SK-N-SH (cell line): ENCODE results near the gene FOSL1. TPM values are rescaled to one million over a fixed set of nuclear protein-coding genes. Genes with fewer than 3 reads are reported as not detected.

ENCODE experiments used
- CTCF ChIA-PET: fragments of 300-600, 350-600 bp; formaldehyde crosslinking; extraction: SDS; loops from one replicate; lab custom pipeline; 2021; lab: Yijun Ruan, JAX
- POLR2A ChIA-PET: fragments of 350-600 bp; sonication (Branson Sonifier 250); formaldehyde crosslinking; extraction: SDS; loops from one replicate; lab custom pipeline; 2020; ENCODE audit warnings: antibody characterized with exemption, inconsistent platforms; lab: Yijun Ruan, JAX
- DNase-seq: peaks from one replicate; pipeline ENCODE4 v3.0.0; 2012
- H2AFZ ChIP-seq: fragments of 200-600 bp; sonication (generic); 2 replicates; pipeline ENCODE4 v1.8.1; 2016; ENCODE audit warnings: antibody characterized with exemption, mild to moderate bottlenecking, low read depth
- H3F3A ChIP-seq: fragments of 200-600 bp; sonication (generic); replicated peaks from 2 replicates; pipeline ENCODE3; 2016; ENCODE audit warnings: antibody characterized with exemption, mild to moderate bottlenecking; ENCODE audit not compliant: insufficient read depth
- H3K27ac ChIP-seq, 2 experiments: fragments of 200-500 bp in 1 of 2; fragments of 200-600 bp in 1 of 2; sonication (Bioruptor generic) in 1 of 2; sonication (generic), shearing (Covaris generic) in 1 of 2; 2 replicates each; pipeline versions ENCODE4 v1.5.1 to v1.6.1; 2014 to 2016; ENCODE audit warnings: low read depth in 2 of 2, inconsistent platforms in 1 of 2, low read length in 1 of 2, mild to moderate bottlenecking in 1 of 2, mixed read lengths in 1 of 2
- H3K27me3 ChIP-seq: fragments of 200-600 bp; sonication (generic), shearing (Covaris generic); 2 replicates; pipeline ENCODE4 v1.6.1; 2016; ENCODE audit warnings: mixed run types; ENCODE audit not compliant: insufficient read depth
- H3K36me3 ChIP-seq, 2 experiments: fragments of 200-500 bp in 1 of 2; fragments of 200-600 bp in 1 of 2; sonication (Bioruptor generic) in 1 of 2; sonication (generic) in 1 of 2; replicated peaks in 1 of 2; 2 replicates each; pipeline versions ENCODE3 to v1.5.1; 2014 to 2016; ENCODE audit warnings: low read length in 1 of 2, mild to moderate bottlenecking in 1 of 2; ENCODE audit not compliant: insufficient read depth in 2 of 2, control insufficient read depth in 1 of 2
- H3K4me1 ChIP-seq, 2 experiments: fragments of 200-500 bp in 1 of 2; fragments of 200-600 bp in 1 of 2; sonication (Bioruptor generic) in 1 of 2; sonication (generic), shearing (Covaris generic) in 1 of 2; 2 replicates each; pipeline versions ENCODE4 v1.5.1 to v1.6.1; 2014 to 2016; ENCODE audit warnings: low read depth in 1 of 2, low read length in 1 of 2, mixed run types in 1 of 2; ENCODE audit not compliant: insufficient read depth in 2 of 2, control insufficient read depth in 1 of 2
- H3K4me2 ChIP-seq: fragments of 200-600 bp; sonication (generic), shearing (Covaris generic); 2 replicates; pipeline ENCODE4 v1.6.1; 2017; ENCODE audit warnings: mixed run types
- H3K4me3 ChIP-seq, 2 experiments: fragments of 200-500 bp in 1 of 2; fragments of 200-600 bp in 1 of 2; sonication (Bioruptor generic) in 1 of 2; sonication (generic), shearing (Covaris generic) in 1 of 2; 2 replicates each; pipeline versions ENCODE4 v1.5.1 to v1.8.1; 2014 to 2016; ENCODE audit warnings: low read depth in 2 of 2, inconsistent platforms in 1 of 2, low read length in 1 of 2, mild to moderate bottlenecking in 1 of 2, mixed read lengths in 1 of 2, moderate library complexity in 1 of 2
- H3K79me2 ChIP-seq: fragments of 200-600 bp; sonication (generic); 2 replicates; pipeline ENCODE4 v1.8.1; 2017; ENCODE audit warnings: mild to moderate bottlenecking; ENCODE audit not compliant: insufficient read depth
- H3K9ac ChIP-seq: fragments of 200-600 bp; sonication (generic); 2 replicates; pipeline ENCODE4 v1.6.1; 2017; ENCODE audit warnings: mixed run types
- H3K9me2 ChIP-seq: fragments of 200-600 bp; sonication (generic); 2 replicates; pipeline ENCODE4 v1.6.1; 2017; ENCODE audit warnings: mixed run types
- H3K9me3 ChIP-seq: fragments of 200-600 bp; sonication (generic); 2 replicates; pipeline ENCODE4 v1.6.1; 2017; ENCODE audit warnings: mixed run types, mild to moderate bottlenecking, moderate library complexity
- H4K20me1 ChIP-seq: fragments of 200-600 bp; sonication (generic); 2 replicates; pipeline ENCODE4 v1.6.1; 2017; ENCODE audit warnings: mild to moderate bottlenecking, mixed run types; ENCODE audit not compliant: insufficient read depth
- MAX ChIP-seq: IDR thresholded peaks from 2 replicates; pipeline ENCODE4 v1.4.0; 2012; ENCODE audit warnings: low read depth
- NRF1 ChIP-seq: IDR thresholded peaks from 2 replicates; pipeline ENCODE4 v1.6.1; 2012; ENCODE audit warnings: low read depth, mild to moderate bottlenecking, low read length
- POLR2AphosphoS5 ChIP-seq: IDR thresholded peaks from 2 replicates; pipeline ENCODE4 v1.6.1; 2012; ENCODE audit warnings: low read depth, low read length
- RXRA ChIP-seq: IDR thresholded peaks from 2 replicates; pipeline ENCODE4 v1.4.0; 2012; ENCODE audit warnings: low read depth, mild to moderate bottlenecking, borderline replicate concordance
- TEAD4 ChIP-seq: IDR thresholded peaks from 2 replicates; pipeline ENCODE4 v1.4.0; 2012; ENCODE audit warnings: mild to moderate bottlenecking, borderline replicate concordance; ENCODE audit not compliant: insufficient read depth
- YY1 ChIP-seq: IDR thresholded peaks from 2 replicates; pipeline ENCODE4 v1.4.0; 2012; ENCODE audit warnings: low read depth, mild to moderate bottlenecking
- WGBS: methylation state at CpG from one replicate; pipeline ENCODE4 v1.1.6; 2017; ENCODE audit warnings: low lambda C conversion rate; 5-methylcytosine and 5-hydroxymethylcytosine counted together
- polyA plus RNA-seq, 3 experiments: library from polyadenylated mRNA; depleted of rRNA; stranded (reverse); fragments of >200 nt; gene quantifications; 2 replicates each; pipeline ENCODE4 v1.2.3, GENCODE V29; 2012
- TF ChIP-seq, protein P1 (sequence below): fragments of 150-350 bp; IDR thresholded peaks from 2 replicates; pipeline ENCODE4 v1.6.1; 2017; ENCODE audit warnings: antibody characterized with exemption, low read length, low read depth, borderline replicate concordance
- TF ChIP-seq, protein P2 (sequence below): IDR thresholded peaks from 2 replicates; pipeline ENCODE4 v1.4.0; 2012; ENCODE audit warnings: low read depth, borderline replicate concordance

Gene FOSL1
- polyA plus RNA-seq, 1 of the 3 experiments (the other 2 are of a cell fraction) = 30.1 TPM

- 93% methylated on average over 14 of the region's 16 CpGs for WGBS
- ChIA-PET POLR2A (interaction anchor here (0.6 kb wide), 2 partner anchors 18 to 368 kb away, joined by 3 read pairs; no protein-coding TSS in a partner anchor), CTCF (interaction anchor here (1.3 to 15.2 kb wide), 5 partner anchors 9 to 94 kb away, joined by 3 to 261 read pairs (median 20); no protein-coding TSS in a partner anchor)
- H3F3A ChIP-seq = peaks cover 82% of the 10 kb centered on the region
- no peaks in the 10 kb centered on the region for H3K9me2 ChIP-seq
- TF ChIP-seq, protein P1, sequence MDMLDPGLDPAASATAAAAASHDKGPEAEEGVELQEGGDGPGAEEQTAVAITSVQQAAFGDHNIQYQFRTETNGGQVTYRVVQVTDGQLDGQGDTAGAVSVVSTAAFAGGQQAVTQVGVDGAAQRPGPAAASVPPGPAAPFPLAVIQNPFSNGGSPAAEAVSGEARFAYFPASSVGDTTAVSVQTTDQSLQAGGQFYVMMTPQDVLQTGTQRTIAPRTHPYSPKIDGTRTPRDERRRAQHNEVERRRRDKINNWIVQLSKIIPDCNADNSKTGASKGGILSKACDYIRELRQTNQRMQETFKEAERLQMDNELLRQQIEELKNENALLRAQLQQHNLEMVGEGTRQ = no peak
- TF ChIP-seq RXRA (no peak), MAX (no peak), POLR2AphosphoS5 (no peak)
- TF ChIP-seq, protein P2, sequence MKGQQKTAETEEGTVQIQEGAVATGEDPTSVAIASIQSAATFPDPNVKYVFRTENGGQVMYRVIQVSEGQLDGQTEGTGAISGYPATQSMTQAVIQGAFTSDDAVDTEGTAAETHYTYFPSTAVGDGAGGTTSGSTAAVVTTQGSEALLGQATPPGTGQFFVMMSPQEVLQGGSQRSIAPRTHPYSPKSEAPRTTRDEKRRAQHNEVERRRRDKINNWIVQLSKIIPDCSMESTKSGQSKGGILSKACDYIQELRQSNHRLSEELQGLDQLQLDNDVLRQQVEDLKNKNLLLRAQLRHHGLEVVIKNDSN = no peak
- H3K27ac ChIP-seq = peak overlapping the region; percentile 65 to 94
- H3K79me2 ChIP-seq = peaks cover 79% of the 10 kb centered on the region
- peaks cover 37 to 56% of the 10 kb centered on the region in 2 experiments for H3K4me1 ChIP-seq
- H3K4me2 ChIP-seq = peak overlapping the region; percentile 98
- H3K27me3 ChIP-seq = no peaks in the 10 kb centered on the region
- peaks cover 82% of the 10 kb centered on the region for H4K20me1 ChIP-seq
- no peak overlapping the region for H2AFZ ChIP-seq
- peak overlapping the region; percentile 17; the same call in 1 of the 2 replicates for H3K9ac ChIP-seq
- no peak overlapping the region for H3K4me3 ChIP-seq
- DNase-seq = no peak
- H3K36me3 ChIP-seq = peaks cover 0 to 49% of the 10 kb centered on the region in 2 experiments
- H3K9me3 ChIP-seq = no peaks in the 10 kb centered on the region
These were observed 6.1 kb downstream of the FOSL1 start for GRCh38 chr11:65894034-65894591.

DNA sequence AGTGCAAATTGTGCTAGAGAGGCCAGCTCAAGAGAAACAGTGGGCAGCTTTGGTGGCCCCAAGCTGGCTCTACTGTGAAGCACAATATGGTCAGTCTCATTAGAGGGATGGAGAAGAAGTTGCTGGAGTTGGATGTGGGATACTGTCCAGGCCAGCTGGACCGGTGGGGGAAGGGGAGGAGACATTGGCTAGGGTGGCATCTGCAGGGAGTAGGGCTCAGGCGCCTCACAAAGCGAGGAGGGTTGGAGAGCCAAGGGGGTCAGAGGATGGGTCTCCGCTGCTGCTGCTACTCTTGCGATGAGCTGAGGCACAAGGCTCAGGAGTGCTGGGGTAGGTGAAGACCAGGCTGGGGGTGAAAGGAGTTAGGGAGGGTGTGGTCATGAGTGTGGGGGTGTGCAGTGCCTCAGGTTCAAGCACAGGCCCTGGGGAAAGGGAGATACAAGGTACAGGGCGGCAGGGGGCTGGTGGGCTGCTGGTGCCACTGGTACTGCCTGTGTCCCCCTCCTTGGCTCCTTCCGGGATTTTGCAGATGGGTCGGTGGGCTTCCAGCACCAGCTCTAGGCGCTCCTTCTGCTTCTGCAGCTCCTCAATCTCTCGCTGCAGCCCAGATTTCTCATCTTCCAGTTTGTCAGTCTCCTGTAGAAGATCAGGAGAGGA is 7.4 kb downstream of the FOSL1 start:
- Histone ChIP-seq H3K4me3 (no peak overlapping the region), H3K4me2 (peak overlapping the region; percentile 98), H3K9ac (peak overlapping the region; percentile 76; the same call in 1 of the 2 replicates), H3K9me2 (no peaks in the 10 kb centered on the region), H3K4me1 (peaks cover 39 to 52% of the 10 kb centered on the region in 2 experiments), H3K27me3 (no peaks in the 10 kb centered on the region), H3K79me2 (peaks cover 68% of the 10 kb centered on the region), H3K9me3 (no peaks in the 10 kb centered on the region), H2AFZ (no peak overlapping the region), H3K36me3 (peaks cover 0 to 42% of the 10 kb centered on the region in 2 experiments), H3F3A (peaks cover 93% of the 10 kb centered on the region), H3K27ac (peak overlapping the region in 1 of 2 experiments; percentile 94; a peak in 2 of 4 replicates), H4K20me1 (peaks cover 70% of the 10 kb centered on the region)
- WGBS = 87% methylated on average over 8 of the region's 10 CpGs
- no peak for TF ChIP-seq YY1
- no peak for TF ChIP-seq NRF1
- TF ChIP-seq TEAD4 = no peak
- DNase-seq = no peak
- CTCF ChIA-PET = interaction anchor here (0.6 to 15.2 kb wide), 8 partner anchors 8 to 123 kb away, joined by 3 to 374 read pairs (median 12); partner anchors contain the start of genes CFL1, EFEMP2 and MUS81
- POLR2A ChIA-PET = interaction anchor here (0.6 kb wide), 1 partner anchor 75 kb away, joined by 3 read pairs; no protein-coding TSS in a partner anchor
